Mesenchymal stem cell (in vitro differentiated cells and primary cell): Measurements from ENCODE around the gene NBPF3.
"Not testable (repeated sequence)": the region's sequence is repeated elsewhere in the genome, so short reads cannot be mapped to it uniquely, and the experiment has no call there.

Source experiments
- DNase-seq: peaks from one replicate; pipeline ENCODE4 v3.0.0-alpha.2; 2013
- H2AFZ ChIP-seq: one replicate; pipeline ENCODE4 v1.6.1; 2013; ENCODE audit warnings: low read depth, mild to moderate bottlenecking, control low read depth, inconsistent platforms, low read length, moderate library complexity
- H2AK5ac ChIP-seq: 2 replicates; pipeline ENCODE4 v1.6.1; 2013; ENCODE audit warnings: low read length, moderate library complexity, mild to moderate bottlenecking, inconsistent platforms; ENCODE audit not compliant: severe bottlenecking
- H2BK120ac ChIP-seq: one replicate; pipeline ENCODE4 v1.6.1; 2013; ENCODE audit warnings: low read depth, mild to moderate bottlenecking, inconsistent platforms, low read length, moderate library complexity
- H2BK12ac ChIP-seq, 2 experiments: one replicate each; pipeline ENCODE4 v1.6.1; 2013; ENCODE audit warnings: inconsistent platforms in 2 of 2, low read length in 2 of 2, mild to moderate bottlenecking in 2 of 2, moderate library complexity in 2 of 2, control low read depth in 1 of 2
- H2BK15ac ChIP-seq: one replicate; pipeline ENCODE4 v1.6.1; 2013; ENCODE audit warnings: mild to moderate bottlenecking, low read depth, inconsistent platforms; ENCODE audit not compliant: poor library complexity, severe bottlenecking
- H2BK5ac ChIP-seq: 2 replicates; pipeline ENCODE4 v1.6.1; 2013; ENCODE audit warnings: low read depth, mild to moderate bottlenecking, low read length, control low read depth, inconsistent platforms; ENCODE audit not compliant: poor library complexity, severe bottlenecking
- H3K14ac ChIP-seq, 2 experiments: one replicate each; pipeline ENCODE4 v1.6.1; 2013; ENCODE audit warnings: inconsistent platforms in 2 of 2, low read length in 2 of 2, control low read depth in 1 of 2, mild to moderate bottlenecking in 1 of 2, moderate library complexity in 1 of 2
- H3K18ac ChIP-seq, 2 experiments: one replicate each; pipeline ENCODE4 v1.6.1; 2013; ENCODE audit warnings: inconsistent platforms in 2 of 2, low read length in 2 of 2, control low read depth in 1 of 2, low read depth in 1 of 2, mild to moderate bottlenecking in 1 of 2
- H3K23ac ChIP-seq, 2 experiments: one replicate each; pipeline ENCODE4 v1.6.1; 2013; ENCODE audit warnings: inconsistent platforms in 2 of 2, low read length in 2 of 2, mild to moderate bottlenecking in 2 of 2, moderate library complexity in 2 of 2, control low read depth in 1 of 2
- H3K27ac ChIP-seq: 2 replicates; pipeline ENCODE4 v1.5.1; 2013; ENCODE audit warnings: mild to moderate bottlenecking, moderate library complexity, low read length, control low read depth, inconsistent platforms; ENCODE audit not compliant: poor library complexity, severe bottlenecking
- H3K27me3 ChIP-seq, 2 experiments: 2 replicates each; pipeline versions ENCODE4 v1.6.1 to v1.7.0; 2013; ENCODE audit warnings: low read length in 2 of 2, mild to moderate bottlenecking in 2 of 2, moderate library complexity in 2 of 2, control low read depth in 1 of 2, inconsistent platforms in 1 of 2; ENCODE audit not compliant: control insufficient read depth in 1 of 2, insufficient read depth in 1 of 2
- H3K36me3 ChIP-seq, 2 experiments: 2 replicates each; pipeline versions ENCODE4 v1.6.1 to v1.7.0; 2013; ENCODE audit warnings: low read length in 2 of 2, control low read depth in 1 of 2, inconsistent platforms in 1 of 2, low read depth in 1 of 2, mild to moderate bottlenecking in 1 of 2; ENCODE audit not compliant: insufficient read depth in 2 of 2, control insufficient read depth in 1 of 2
- H3K4ac ChIP-seq, 2 experiments: one replicate each; pipeline ENCODE4 v1.6.1; 2013; ENCODE audit warnings: inconsistent platforms in 2 of 2, low read length in 2 of 2, mild to moderate bottlenecking in 2 of 2, moderate library complexity in 2 of 2, control low read depth in 1 of 2, low read depth in 1 of 2
- H3K4me1 ChIP-seq: 2 replicates; pipeline ENCODE4 v1.6.1; 2013; ENCODE audit warnings: low read depth, low read length, control low read depth; ENCODE audit not compliant: control insufficient read depth, insufficient read depth
- H3K4me2 ChIP-seq: 2 replicates; pipeline ENCODE4 v1.6.1; 2013; ENCODE audit warnings: low read length, mild to moderate bottlenecking, inconsistent platforms; ENCODE audit not compliant: poor library complexity, severe bottlenecking
- H3K4me3 ChIP-seq, 2 experiments: 2 replicates each; pipeline versions ENCODE4 v1.5.1 to v1.7.0; 2013; ENCODE audit warnings: low read length in 2 of 2, mild to moderate bottlenecking in 2 of 2, control low read depth in 1 of 2, low read depth in 1 of 2; ENCODE audit not compliant: insufficient read depth in 1 of 2
- H3K79me1 ChIP-seq: replicated peaks from 2 replicates; pipeline ENCODE4 v1.6.1; 2013; ENCODE audit warnings: mild to moderate bottlenecking, control low read depth, low read length, inconsistent platforms; ENCODE audit not compliant: poor library complexity, severe bottlenecking
- H3K9ac ChIP-seq: 2 replicates; pipeline ENCODE4 v1.7.0; 2013; ENCODE audit warnings: mild to moderate bottlenecking, low read length, moderate library complexity
- H3K9me3 ChIP-seq: 2 replicates; pipeline ENCODE4 v1.7.0; 2013; ENCODE audit warnings: mild to moderate bottlenecking, low read length; ENCODE audit not compliant: control insufficient read depth
- H4K8ac ChIP-seq: one replicate; pipeline ENCODE4 v1.6.1; 2013; ENCODE audit warnings: inconsistent platforms, mild to moderate bottlenecking, low read length, moderate library complexity
- H4K91ac ChIP-seq: one replicate; pipeline ENCODE4 v1.6.1; 2013; ENCODE audit warnings: mild to moderate bottlenecking, low read length, inconsistent platforms
- WGBS: methylation state at CpG from one replicate; pipeline ENCODE4 v1.1.7; 2013; ENCODE audit warnings: mixed read lengths; 5-methylcytosine and 5-hydroxymethylcytosine counted together

NBPF3 gene

GRCh38 chr1:21453964-21454614 is 14.2 kb downstream of the NBPF3 start:
- H2AFZ ChIP-seq: not testable (repeated sequence)
- WGBS: 64% methylated on average over 4 of the region's 5 CpGs
- H3K9ac ChIP-seq: peak overlapping the region; percentile 5

GRCh38 chr1:21454904-21455303 is 15.0 kb downstream of the NBPF3 start:
- not testable (repeated sequence) for H3K23ac ChIP-seq, H3K27me3 ChIP-seq, H2BK12ac ChIP-seq, H4K8ac ChIP-seq, H3K36me3 ChIP-seq, H2BK5ac ChIP-seq, H3K14ac ChIP-seq, H3K18ac ChIP-seq, H3K9me3 ChIP-seq, H3K9ac ChIP-seq, H2BK120ac ChIP-seq, H3K4ac ChIP-seq, H3K4me3 ChIP-seq, DNase-seq, H2AK5ac ChIP-seq, H3K4me2 ChIP-seq, H4K91ac ChIP-seq, H3K27ac ChIP-seq, H2BK15ac ChIP-seq, H3K79me1 ChIP-seq, H2AFZ ChIP-seq
- H3K4me1 ChIP-seq: peaks cover 11% of the 10 kb centered on the region
- WGBS: no CpG with 5 or more reads among the region's 5 CpGs

More at GRCh38 chr1:21453964-21454614, 14.2 kb downstream of the NBPF3 start:
- H3K23ac ChIP-seq, H3K27me3 ChIP-seq, H3K79me1 ChIP-seq, H3K4me2 ChIP-seq, H3K9me3 ChIP-seq, H2BK120ac ChIP-seq, H3K4me1 ChIP-seq, H2BK15ac ChIP-seq, H3K4me3 ChIP-seq, H2AK5ac ChIP-seq, H3K4ac ChIP-seq, H2BK5ac ChIP-seq, H3K14ac ChIP-seq, H4K91ac ChIP-seq, H3K36me3 ChIP-seq: not testable (repeated sequence)
- Histone ChIP-seq H4K8ac (peak overlapping the region; percentile 77), H2BK12ac (peak overlapping the region in 1 of 2 experiments; percentile 52), H3K18ac (peak overlapping the region; percentile 39 to 52), H3K27ac (peak overlapping the region; percentile 8)
- peak; percentile 91 for DNase-seq

- Histone ChIP-seq H3K27ac (no peak overlapping the region), H4K8ac (no peak overlapping the region), H3K4me1 (peaks cover 10% of the 10 kb centered on the region), H2BK120ac (no peak overlapping the region), H3K23ac (no peak overlapping the region), H3K79me1 (peaks cover 5% of the 10 kb centered on the region), H3K14ac (no peak overlapping the region), H2BK15ac (no peak overlapping the region), H2AFZ (no peak overlapping the region), H2BK12ac (no peak overlapping the region), H2BK5ac (no peak overlapping the region), H2AK5ac (no peak overlapping the region), H3K9me3 (no peaks in the 10 kb centered on the region), H4K91ac (no peak overlapping the region), H3K9ac (no peak overlapping the region), H3K18ac (no peak overlapping the region), H3K36me3 (no peaks in the 10 kb centered on the region), H3K4ac (no peak overlapping the region), H3K4me3 (no peak overlapping the region), H3K27me3 (no peaks in the 10 kb centered on the region), H3K4me2 (no peak overlapping the region)
- no peak for DNase-seq
- WGBS: no CpG with 5 or more reads among the region's 1 CpG
Observed at GRCh38 chr1:21457654-21458053, 17.7 kb downstream of the NBPF3 start.

GRCh38 chr1:21465127-21465526 is 25.2 kb downstream of the NBPF3 start:
- not testable (repeated sequence) for H2AK5ac ChIP-seq, H4K8ac ChIP-seq, H3K4ac ChIP-seq, H2BK12ac ChIP-seq, H2BK15ac ChIP-seq, H3K23ac ChIP-seq, H3K9ac ChIP-seq, H3K4me2 ChIP-seq, H3K4me1 ChIP-seq, H2BK5ac ChIP-seq, H3K4me3 ChIP-seq, H2AFZ ChIP-seq, H4K91ac ChIP-seq, DNase-seq, H3K18ac ChIP-seq, H3K27me3 ChIP-seq, H3K79me1 ChIP-seq, H3K36me3 ChIP-seq, H3K14ac ChIP-seq, H2BK120ac ChIP-seq, H3K9me3 ChIP-seq, H3K27ac ChIP-seq
